ENCODE data around the gene SH2D3C.

SH2D3C gene

DNA sequence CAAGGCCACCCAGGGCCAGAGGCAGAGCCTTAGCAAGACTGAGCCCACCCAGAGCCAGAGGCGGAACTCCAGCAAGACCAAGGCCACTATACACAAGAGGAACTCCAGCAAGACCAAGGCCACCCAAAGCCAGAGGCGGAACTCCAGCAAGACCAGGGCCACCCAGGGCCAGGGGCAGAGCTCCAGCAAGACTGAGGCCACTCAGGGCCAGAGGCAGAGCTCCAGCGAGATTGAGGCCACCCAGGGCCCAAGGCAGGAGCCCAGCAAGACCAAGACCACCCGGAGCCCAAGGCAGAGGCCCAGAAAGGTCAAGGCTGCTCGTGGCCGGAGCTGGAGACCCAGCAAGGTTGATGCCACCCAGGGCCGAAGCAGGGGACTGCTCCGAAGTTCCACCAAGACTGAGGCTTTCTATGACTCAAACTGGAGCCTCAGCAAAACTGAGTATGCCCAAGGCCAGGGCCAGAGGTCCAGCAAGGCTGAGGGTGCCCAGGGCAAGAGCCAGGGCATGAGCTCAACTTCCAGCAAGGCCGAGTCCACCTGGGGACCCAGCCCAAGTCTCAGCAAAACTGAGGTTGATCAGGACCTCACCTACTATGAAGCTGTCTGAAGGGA, 47.6 kb downstream of the SH2D3C start (continued):
- TF ChIP-seq GFI1B (tag by site-specific recombination; IDR thresholded peaks at IDR 0.05) (no peak), REPIN1 (tag by site-specific recombination; IDR thresholded peaks at IDR 0.05; ENCODE audit: low read depth) (no peak), ZNF548 (tag by site-specific recombination; IDR thresholded peaks at IDR 0.05) (no peak), ZNF571 (tag by site-specific recombination; IDR thresholded peaks at IDR 0.05) (no peak), KLF17 (tag by site-specific recombination; IDR thresholded peaks at IDR 0.05) (no peak), ZNF223 (tag by site-specific recombination; IDR thresholded peaks at IDR 0.05) (no peak), ZNF324 (tag by site-specific recombination; IDR thresholded peaks at IDR 0.05) (no peak), ZNF292 (tag by site-specific recombination; IDR thresholded peaks at IDR 0.05; ENCODE audit: borderline replicate concordance, low read depth) (no peak), ZFP37 (tag by site-specific recombination; IDR thresholded peaks at IDR 0.05) (no peak), ZNF658 (tag by site-specific recombination; IDR thresholded peaks at IDR 0.05) (no peak)
- TF ChIP-seq, protein P1, sequence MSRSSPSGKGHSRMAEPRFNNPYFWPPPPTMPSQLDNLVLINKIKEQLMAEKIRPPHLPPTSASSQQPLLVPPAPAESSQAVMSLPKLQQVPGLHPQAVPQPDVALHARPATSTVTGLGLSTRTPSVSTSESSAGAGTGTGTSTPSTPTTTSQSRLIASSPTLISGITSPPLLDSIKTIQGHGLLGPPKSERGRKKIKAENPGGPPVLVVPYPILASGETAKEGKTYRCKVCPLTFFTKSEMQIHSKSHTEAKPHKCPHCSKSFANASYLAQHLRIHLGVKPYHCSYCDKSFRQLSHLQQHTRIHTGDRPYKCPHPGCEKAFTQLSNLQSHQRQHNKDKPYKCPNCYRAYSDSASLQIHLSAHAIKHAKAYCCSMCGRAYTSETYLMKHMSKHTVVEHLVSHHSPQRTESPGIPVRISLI (tag by site-specific recombination; IDR thresholded peaks at IDR 0.05): no peak
- TF ChIP-seq, protein P2, sequence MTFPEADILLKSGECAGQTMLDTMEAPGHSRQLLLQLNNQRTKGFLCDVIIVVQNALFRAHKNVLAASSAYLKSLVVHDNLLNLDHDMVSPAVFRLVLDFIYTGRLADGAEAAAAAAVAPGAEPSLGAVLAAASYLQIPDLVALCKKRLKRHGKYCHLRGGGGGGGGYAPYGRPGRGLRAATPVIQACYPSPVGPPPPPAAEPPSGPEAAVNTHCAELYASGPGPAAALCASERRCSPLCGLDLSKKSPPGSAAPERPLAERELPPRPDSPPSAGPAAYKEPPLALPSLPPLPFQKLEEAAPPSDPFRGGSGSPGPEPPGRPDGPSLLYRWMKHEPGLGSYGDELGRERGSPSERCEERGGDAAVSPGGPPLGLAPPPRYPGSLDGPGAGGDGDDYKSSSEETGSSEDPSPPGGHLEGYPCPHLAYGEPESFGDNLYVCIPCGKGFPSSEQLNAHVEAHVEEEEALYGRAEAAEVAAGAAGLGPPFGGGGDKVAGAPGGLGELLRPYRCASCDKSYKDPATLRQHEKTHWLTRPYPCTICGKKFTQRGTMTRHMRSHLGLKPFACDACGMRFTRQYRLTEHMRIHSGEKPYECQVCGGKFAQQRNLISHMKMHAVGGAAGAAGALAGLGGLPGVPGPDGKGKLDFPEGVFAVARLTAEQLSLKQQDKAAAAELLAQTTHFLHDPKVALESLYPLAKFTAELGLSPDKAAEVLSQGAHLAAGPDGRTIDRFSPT (tag by site-specific recombination; IDR thresholded peaks at IDR 0.05): no peak

DNA sequence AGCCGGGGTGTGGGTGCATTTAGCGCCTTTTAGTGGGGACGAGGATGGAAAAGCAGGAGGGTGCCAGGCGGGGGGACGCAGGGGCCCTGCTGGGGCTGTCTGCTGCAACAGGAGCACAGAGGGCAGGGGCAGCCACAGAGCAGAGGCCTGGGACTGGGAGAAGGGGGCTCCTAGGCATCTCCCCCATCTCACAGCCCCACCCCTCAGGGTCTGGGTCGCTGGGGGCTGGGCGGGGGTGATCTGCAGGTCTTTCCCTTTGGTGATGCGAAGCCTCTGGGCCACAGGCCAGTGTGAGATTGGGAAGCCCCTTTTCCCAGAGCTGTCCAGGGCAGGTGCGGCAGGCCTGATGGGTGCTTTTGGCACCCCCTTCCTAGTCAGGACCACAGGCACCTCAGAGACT, 48.2 kb downstream of the SH2D3C start:
- TF ChIP-seq ZNF707 (tag by site-specific recombination; IDR thresholded peaks at IDR 0.05) (no peak), ZNF274 (IDR thresholded peaks at IDR 0.05; ENCODE audit: low read length) (no peak), ZNF274 (tag by site-specific recombination; IDR thresholded peaks at IDR 0.05; ENCODE audit: borderline replicate concordance) (no peak)
- TF ChIP-seq, protein P3, sequence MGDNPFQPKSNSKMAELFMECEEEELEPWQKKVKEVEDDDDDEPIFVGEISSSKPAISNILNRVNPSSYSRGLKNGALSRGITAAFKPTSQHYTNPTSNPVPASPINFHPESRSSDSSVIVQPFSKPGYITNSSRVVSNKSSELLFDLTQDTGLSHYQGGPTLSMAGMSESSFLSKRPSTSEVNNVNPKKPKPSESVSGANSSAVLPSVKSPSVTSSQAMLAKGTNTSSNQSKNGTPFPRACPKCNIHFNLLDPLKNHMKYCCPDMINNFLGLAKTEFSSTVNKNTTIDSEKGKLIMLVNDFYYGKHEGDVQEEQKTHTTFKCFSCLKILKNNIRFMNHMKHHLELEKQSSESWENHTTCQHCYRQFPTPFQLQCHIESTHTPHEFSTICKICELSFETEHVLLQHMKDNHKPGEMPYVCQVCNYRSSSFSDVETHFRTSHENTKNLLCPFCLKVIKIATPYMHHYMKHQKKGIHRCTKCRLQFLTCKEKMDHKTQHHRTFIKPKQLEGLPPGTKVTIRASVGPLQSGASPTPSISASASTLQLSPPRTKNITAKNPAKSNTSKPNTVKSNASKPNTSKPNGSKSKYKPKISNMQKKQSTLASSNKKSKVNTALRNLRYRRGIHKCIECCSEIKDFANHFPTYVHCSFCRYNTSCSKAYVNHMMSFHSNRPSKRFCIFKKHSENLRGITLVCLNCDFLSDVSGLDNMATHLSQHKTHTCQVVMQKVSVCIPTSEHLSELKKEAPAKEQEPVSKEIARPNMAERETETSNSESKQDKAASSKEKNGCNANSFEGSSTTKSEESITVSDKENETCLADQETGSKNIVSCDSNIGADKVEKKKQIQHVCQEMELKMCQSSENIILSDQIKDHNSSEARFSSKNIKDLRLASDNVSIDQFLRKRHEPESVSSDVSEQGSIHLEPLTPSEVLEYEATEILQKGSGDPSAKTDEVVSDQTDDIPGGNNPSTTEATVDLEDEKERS (tag by site-specific recombination; IDR thresholded peaks at IDR 0.05): no peak
- CTCF ChIA-PET: interaction anchor here (0.9 kb wide), 1 partner anchor 140 kb away, joined by 3 read pairs; no protein-coding TSS in a partner anchor
- Histone ChIP-seq H3K27ac (ENCODE audit: extremely low read depth, low read depth, low read length) (no peak overlapping the region), H3K9me3 (ENCODE audit: control insufficient read depth, insufficient read depth, low read depth, low read length) (no peaks in the 10 kb centered on the region), H3K4me1 (ENCODE audit: control insufficient read depth, insufficient read depth, low read length) (no peaks in the 10 kb centered on the region), H3K36me3 (ENCODE audit: control insufficient read depth in 2 of 2, insufficient read depth in 1 of 2, low read length in 2 of 2) (peaks cover 0 to 6% of the 10 kb centered on the region in 2 experiments; a peak in 1 of 3 replicates), H3K4me3 (ENCODE audit: low read depth, low read length) (no peak overlapping the region)
- POLR2A ChIA-PET: interaction anchor here (0.5 kb wide), 1 partner anchor 26 kb away, joined by 4 read pairs; no protein-coding TSS in a partner anchor

Data from HEK293 (cell line).